HCT116 (cell line): ENCODE results near the gene SLC25A25.

Experiments used
- POLR2A ChIP-seq: IDR thresholded peaks from 2 replicates; pipeline ENCODE4 v1.7.0; 2011; ENCODE audit warnings: borderline replicate concordance; ENCODE audit not compliant: insufficient read depth, insufficient read length; ENCODE audit errors: extremely low read depth
- YY1 ChIP-seq: IDR thresholded peaks from 2 replicates; pipeline ENCODE4 v1.6.1; 2011; ENCODE audit warnings: low read length, low read depth, moderate library complexity, mild to moderate bottlenecking; ENCODE audit not compliant: insufficient replicate concordance; ENCODE audit errors: extremely low read depth

- TF ChIP-seq POLR2A (no peak), YY1 (peak; percentile 79)
Observed at GRCh38 chr9:128117613-128118471, 49.8 kb downstream of the SLC25A25 start.
